ENCODE data around the gene ACOXL.

Gene ACOXL

DNA sequence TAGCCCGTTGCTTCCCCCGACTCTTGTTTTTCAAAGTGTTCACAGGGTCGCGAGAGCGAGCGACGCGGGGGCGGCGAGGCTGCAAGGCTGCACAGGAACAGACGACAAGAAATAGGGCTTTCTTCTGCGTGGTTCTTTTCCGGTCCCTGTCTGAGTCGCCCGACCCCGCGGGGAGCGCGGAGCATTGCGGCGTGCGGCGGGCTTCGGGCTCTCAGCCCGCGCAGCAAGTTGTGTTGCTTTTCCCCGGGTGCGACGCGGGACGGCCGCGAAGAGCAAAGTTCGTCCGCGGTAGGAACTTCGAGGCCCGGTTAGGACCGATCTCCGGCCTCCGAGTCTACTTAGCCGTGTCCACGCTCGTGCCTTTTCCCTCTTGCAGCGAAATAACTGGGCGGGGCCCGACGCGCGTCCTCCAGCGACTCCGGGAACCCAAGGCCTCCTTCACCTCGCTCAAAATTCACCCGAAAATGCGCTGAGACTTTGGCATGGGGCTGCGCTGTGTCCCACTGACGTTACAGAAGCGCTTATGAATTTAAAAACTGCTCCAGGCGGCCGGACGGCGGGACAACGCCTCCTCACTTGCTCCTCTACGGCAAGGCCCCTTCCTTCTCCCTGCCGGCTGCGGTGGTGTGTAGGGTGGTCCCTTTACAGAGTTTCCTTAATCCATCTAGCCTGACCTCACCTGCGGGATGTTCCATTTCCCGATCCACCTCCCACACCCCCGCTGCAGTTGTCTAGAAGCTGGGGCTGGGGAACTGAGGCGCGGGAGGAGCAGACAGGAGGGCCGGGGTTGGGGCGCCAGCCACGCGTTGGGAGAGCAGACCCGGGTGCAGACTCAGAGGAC is 386.8 kb downstream of the ACOXL start:
- no peak for DNase-seq

DNA sequence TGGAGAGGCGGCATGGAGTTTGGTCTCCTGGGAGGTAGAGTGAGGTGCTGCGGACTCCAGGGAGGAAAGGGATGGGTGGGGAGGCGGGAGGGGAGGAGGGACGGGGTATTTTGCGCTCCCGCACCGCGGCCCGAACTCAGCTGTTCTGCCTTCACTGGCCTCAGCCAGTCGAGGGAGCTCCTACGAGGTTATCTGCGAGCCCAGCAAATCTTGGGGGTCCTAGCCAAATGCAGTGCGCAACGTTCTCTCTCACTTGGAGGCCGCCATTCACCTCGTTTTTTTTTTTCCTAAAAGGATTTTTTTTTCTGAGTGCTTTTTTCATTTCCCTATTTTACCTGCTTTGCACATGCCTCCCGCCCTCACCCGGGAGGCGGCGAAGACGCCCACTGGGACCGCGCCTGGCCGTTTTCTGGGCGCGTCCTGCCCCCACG is 387.5 kb downstream of the ACOXL start:
- no peak for DNase-seq

DNA sequence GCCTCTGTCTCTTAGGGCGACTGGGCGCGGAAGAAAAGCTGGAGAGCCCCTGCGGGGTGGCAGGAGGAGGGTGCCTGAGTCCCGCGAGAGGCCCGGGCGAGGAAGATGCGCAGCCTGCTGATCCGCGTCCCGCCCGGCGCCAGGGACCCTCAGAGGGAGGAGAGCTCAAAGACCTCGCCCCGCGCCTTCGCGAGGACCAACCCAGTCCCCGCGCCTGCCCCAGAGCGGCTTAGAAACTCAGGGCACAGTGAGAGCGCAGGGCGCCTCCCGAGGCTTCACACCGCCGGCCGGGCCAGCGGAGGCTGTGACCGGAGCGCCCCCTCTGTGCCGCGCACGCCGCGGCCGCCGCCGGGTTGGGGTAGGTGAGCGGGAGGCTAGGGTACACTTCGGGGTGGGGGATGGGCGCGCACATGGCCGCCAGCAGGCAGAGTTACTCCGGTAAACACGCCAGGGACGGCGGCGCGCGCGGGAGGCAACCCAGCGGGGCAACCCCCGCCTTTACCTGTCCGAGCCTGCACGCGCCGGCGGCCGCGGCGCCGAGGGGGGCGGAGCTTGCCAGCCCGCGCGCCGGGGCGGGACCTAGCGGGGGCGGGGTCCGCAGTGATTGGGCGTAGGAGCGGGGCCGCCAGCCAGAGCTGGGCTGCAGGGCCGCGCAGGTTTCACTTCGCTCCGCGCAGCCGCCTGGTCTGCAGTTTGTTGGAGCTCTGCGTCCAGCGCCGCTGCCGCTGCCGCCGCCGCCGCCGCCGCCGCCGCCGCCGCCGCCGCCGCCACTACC is 388.1 kb downstream of the ACOXL start, which contains the start of gene BCL2L11:
Gene BCL2L11 (plus strand): TSS at position 662 of the 775 bp plus-strand sequence. CDS start 2,832 bp downstream, outside the sequence.
- DNase-seq, result peak; percentile 93

DNA sequence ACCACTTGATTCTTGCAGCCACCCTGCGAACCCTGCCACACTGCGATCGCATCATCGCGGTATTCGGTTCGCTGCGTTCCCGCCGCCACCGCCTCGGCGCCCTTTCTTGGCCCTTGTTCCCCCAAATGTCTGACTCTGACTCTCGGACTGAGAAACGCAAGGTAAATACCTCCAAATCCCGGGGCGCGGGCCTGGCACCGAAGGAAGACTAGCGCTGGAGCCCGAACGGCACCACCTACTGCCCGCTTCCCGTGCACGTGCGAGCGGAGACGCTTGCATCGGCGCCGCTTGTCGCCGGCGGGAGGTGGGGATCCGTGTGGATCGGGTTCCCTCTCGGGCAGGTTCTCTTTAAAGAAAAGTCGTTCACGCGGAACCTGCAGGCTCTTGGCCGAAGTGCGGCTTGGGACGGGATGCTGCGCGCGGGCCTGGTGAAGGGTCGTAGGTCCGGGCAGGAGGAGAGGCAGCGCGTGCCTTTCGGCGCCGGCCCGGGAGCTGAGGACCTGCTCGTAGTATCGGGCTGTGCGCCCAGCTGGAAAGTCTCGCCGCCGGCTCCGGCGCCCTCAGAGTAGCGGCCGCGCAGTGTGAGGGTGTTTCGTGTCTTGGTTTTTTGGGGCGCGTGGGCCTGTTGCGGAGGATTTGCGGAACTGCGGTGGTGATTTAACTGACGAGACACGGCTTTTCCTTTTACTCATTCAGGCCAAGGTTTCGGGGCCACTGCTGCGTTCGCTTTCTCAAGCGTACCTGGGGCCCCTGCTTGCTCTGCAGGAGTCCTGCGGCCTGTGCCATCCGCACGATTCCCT is 388.9 kb downstream of the ACOXL start:
- DNase-seq, result peak; percentile 54

DNA sequence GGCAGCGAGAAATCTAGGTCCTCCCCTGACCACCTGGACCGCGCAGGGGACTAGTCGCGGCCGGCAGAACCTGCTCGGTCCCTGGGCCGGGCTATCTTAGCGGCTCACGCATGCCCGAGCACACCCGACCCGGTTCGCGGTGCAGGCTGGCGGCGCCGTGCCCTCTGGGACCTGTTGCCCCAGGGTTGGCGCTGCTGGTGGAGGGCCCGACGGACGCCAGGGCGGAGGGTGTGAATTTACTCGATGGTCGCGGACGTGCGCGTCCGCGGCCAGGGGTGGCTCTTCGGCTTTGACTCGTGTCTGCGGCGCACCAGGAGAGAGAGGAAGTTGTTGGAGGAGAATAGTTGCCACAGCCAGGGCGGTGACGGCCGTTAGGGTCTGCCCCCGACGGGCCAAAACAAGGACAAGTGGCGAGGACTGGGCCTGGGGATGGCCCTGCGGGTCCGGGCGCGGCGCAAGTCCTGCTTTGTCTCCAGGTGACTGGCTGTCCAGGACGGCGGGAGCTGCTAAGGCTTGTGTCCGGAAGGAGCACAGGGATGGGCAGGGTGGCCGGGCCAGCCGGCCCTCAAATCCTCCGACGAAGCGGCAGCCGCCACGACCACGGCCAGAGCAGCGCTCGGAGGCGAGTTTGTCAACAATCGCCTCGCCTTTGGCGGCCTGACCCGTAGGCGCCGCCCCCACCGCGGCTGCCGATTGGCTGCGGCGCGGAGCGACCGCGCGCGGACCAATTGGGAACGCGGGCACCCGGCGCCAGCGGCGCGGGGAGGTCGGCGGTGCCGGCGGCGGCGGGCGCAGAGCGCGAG is 389.7 kb downstream of the ACOXL start:
- DNase-seq, result peak; percentile 81

DNA sequence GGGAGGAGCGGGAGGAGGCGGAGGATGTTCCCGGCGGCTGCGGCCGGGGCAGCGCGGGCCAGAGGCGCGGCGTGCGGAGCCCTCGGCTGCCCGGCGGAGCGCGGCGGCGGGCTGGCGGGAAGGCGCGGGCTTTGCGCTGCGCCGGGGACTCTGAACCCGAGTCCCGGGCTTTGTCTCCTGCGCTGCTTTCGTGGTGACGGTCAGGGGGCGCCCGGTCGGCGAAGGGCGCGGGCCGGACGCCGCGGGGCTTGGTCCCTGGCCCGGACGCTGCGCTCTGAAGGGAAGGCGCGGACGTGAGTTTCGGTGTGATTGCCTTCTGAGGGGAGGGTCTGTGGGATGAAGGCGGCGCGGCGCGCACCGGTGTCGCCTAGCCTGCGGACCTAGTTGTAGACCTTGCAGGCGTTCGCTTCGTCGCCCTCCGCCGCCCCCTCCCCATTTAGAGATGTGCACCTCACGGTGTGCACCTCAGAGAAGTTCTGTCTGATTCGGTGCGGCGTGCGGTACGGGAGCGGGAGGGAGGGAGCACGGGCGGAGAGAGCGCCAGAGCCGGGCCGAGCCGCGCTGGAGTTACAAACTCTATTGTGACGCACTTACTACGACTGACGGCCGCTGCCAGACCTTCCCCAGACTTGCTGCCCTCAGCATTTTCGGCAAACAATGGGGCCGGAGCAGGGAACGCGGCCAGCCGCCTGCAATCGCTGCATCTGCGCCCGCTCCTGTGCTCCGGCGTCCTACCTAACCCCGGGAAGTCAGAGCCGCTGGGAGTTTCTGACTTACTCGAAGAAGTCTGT is 390.5 kb downstream of the ACOXL start:
- peak; percentile 45 for DNase-seq

DNA sequence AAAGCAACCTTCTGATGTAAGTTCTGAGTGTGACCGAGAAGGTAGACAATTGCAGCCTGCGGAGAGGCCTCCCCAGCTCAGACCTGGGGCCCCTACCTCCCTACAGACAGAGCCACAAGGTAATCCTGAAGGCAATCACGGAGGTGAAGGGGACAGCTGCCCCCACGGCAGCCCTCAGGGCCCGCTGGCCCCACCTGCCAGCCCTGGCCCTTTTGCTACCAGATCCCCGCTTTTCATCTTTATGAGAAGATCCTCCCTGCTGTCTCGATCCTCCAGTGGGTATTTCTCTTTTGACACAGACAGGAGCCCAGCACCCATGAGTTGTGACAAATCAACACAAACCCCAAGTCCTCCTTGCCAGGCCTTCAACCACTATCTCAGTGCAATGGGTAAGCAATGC is 391.4 kb downstream of the ACOXL start:
- DNase-seq, result no peak

DNA sequence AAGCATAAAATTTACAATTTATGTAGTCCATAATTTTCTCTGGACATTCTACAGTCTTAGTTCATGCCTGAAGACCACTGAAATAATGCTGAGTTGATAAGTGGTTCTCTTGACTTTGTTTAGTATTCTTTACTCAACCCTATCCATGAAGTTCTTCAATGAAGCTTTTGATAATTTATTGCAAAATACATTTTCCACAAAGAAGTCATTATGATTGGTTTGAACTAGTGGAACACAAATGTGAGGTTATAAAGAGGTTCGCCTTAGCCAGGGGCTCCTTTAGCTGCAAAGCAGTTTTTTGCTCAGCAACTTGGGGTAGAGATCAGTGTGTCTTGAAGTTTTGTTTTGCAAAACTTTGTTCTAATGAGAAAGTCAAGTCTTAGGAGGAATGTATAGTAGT is 394.2 kb downstream of the ACOXL start:
- DNase-seq, result no peak

DNA sequence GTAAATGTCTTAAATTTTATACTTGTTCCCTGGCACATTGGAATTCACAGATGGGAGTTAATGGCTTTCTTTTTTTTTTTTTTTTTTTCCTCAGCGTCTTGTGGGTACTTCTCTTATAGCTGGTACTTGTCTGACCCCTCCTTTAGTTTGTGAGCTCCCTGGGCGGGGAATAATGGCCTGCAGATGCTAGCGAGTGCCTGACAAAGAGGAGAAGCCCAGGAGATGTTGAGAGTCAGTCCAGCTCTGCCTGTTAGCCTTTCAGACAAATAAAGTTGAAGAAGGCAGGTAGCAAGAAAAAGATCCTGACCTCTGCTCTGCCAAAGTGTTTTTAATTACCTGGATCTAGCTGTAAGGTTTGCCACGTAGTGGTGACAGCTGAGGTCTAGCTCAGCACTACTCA is 395.0 kb downstream of the ACOXL start:
- DNase-seq, result no peak

DNA sequence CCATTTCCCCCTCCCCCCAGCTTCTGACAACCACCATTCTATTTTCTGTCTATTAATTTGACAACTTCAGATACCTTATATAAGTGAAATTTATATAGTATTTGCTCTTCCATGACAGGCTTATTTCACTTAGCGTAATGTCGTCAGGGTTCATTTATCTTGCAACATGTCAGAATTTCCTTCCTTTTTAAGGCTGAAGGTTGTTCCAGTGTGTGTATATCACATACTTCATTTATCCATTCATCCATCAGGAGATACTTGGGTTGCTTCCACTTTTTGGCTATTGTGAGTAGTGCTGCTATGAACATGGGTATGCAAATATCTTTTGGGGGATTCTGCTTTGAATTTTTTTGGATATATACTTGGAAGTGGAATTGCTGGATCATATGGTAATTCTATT is 395.7 kb downstream of the ACOXL start:
- DNase-seq, result no peak

DNA sequence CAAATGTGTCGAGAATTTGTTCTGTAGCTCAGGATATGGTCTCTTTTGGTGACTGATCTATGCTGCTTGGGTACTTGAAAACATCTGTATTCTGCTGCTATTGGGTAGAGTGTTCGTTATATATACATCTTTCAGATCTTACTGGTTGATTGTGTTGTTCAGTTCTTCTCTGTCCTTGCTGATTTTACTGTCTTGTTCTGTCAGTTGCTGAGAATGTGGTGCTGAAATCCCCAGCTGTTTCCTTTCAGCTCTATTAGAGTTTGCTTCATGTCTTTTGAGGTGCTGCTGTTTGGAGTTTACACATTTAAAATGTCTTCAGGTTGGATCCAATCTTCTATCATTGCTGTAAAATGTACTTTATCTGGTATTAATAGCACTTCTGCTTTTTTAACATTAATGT is 401.2 kb downstream of the ACOXL start:
- no peak for DNase-seq

DNA sequence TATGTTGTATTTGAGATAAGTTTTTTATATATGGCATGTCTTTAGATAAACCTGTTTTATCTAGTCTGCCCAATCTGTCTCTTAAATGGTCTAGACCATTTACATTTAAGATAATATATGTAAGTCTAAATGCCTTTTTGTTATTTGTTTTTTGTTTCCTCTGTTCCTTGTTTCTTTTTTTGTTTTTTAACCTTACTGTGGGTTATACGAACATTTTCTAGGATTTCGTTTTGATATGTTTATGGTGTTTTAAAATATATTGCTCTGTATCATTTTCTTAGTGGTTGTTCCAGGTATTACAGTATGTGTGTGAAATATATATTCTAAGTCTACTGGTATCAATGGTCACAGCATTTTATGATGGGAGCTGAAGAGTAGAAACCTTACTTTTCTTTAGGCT is 401.7 kb downstream of the ACOXL start:
- DNase-seq, result no peak

DNA sequence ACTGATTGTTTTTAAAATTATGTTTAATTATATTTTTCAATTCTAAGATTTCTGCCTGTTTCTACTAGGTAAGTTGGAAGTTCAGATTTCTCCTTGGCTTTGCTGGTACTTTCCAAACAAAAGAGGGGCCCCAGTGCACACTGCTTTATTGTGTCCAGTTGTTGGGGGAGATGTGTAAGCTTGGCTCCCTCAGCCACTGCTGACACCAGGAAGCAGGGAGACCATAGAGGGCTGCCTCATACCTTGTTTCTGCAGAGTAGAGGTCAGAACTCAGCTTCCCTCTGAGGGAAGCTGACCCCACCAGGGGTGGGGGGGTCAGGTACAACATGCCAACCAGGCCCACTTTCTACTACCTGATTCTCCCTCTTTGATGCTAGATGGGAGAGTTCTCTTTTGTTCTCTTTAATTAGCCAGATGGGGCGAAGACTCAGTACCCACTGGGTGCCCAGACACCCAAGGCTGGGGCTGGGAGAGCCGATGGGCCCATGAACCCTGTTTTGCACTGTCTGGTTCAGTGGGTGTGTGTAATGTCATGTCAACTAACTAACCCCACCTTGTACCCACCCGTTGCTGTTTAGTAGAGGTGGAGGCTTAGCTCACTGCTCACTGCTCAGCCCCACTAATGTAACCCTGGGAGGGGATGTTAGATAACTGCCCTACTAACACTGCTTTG is 403.0 kb downstream of the ACOXL start:
- no peak for DNase-seq

DNA sequence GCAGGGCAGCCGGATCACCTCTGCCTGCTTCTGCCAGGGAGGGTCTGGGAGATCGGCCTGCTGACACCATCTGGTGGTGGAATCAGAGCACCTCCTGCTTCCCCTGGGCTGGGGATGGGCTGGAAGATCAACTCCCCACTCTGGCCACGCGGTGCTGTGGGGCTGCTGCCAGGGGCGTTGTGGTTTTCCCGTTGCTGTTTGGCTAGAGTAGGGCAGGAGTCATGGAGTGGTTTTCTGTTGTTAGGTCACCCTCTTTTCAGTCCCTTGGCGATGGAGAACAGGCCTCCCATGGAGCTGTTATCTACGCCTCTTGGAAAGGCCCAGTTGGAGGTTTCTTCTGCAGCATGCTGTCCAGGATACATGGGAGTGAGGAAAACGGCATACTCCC is 403.5 kb downstream of the ACOXL start:
- DNase-seq, result no peak

DNA sequence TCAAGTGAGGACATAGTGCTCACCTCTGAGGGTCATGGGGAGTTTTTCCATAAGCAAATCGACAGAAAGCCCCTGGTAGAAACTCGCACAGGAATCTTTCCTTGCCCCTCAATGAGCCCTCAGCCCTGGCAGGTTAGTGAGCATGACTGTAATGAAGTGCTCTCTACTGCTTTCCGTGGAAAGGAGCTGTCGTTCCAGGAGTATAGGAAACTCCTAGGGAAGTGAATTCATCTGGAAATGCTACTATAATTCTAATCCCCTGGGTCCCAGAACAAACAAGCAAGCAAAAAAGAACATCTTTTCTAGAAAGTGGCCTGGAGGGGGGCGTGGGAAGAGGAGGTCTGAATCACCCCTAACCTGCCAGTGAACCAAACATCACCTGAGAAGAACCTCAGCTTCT is 406.5 kb downstream of the ACOXL start:
- DNase-seq, result no peak

DNA sequence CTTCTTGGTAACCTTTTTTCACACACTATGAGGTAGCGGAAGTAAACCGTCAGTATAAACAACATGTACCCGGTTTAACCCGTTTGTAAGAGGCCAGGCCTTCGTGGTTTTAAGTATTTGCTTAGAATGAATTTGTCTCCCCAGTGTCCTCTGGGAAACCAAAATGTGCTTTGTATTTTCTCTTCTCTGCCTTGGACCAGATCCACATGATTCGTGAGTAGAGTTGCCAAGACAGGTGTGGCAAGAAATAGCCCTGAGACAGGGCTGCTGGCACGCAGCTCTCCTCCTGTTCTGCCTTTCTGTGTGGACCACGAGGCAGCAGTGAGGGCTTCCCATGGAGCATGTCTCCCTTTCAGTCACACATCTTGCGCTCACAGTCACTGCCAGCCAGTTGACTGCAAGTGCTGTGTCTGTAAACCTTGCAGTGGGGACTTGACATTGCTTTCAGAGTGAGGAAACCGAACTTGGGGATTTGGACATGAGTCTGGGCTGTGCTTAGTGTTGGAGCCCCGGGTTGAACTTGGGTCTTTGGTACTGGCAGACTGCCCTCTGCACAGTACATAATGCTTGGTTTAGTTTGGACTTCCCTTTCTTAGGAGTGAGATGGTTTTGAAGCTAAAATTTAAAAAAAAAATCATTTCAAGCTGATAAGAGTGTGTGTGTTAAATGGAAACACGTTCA is 407.4 kb downstream of the ACOXL start:
- no peak for DNase-seq

DNA sequence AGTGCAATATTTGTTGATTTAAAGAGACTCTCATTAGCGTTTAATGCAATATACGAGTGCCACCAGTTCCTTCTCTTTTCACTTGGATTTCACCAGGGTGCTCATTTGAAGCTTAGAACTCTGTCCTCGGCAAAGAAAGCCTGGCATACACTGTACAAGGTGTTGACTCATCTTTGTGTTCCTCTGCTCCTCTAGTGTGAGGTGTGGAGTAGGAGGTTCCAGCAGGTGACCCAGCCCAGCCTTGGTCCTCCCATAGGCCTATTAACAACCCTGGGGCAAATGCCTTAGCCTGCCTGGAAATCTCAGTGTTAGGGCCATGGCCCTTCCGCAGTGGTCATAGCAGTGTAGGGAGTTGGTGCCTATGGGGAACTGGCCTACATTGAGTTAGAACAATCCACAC is 408.4 kb downstream of the ACOXL start:
- DNase-seq, result no peak

DNA sequence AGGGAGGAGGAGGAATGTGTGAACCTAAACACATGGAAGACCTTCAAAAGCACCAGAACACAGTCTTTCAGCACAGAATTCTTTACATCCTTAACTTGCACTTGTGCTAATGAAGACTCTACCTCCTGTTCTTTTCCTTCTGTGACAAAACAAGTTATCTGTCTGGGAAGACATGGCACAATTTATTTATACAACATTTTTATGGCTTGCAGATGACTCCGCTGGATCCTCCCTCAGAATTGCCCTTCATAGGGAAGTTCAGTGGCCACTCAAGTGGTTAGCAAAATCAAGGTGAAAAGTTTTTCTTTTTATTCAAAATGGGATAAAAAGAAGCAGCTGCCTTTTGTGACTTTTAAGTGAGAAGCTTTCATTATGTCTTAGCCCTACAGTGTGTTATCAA is 409.7 kb downstream of the ACOXL start:
- no peak for DNase-seq

DNA sequence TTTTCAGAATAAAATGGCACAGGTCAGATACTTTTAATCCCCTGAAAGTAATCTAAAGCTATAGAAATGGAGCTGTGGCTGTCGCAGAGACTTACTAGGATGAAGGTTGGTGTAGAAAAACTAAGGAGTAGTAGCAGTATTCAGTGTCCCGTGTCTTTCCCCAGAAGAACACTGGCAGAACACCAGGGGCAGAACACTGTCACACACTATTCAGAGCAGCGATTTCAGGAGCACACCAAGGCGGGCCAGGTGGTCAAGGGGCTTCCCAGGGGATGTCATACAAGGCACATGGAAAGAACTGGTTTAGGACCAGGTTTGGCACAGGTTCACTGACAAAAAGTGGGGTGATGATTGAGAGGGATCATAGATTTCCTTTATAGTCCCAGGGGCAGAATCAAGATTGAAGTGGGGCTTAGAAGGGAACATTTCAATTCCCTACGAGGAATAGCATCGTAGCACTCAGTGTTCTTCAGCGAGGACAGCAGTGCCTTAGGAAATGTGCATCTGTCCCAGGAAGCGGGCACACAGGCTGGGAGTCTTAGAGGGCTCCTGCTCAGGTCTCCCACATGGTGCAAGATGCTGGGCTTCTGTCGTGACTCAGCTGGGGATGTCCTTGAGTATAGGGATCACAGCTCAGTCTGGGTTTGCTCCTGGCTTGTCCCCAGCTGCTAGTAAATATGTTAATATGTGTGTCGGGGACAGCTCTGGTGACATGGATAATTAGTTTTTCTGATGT is 410.9 kb downstream of the ACOXL start:
- DNase-seq, result no peak

DNA sequence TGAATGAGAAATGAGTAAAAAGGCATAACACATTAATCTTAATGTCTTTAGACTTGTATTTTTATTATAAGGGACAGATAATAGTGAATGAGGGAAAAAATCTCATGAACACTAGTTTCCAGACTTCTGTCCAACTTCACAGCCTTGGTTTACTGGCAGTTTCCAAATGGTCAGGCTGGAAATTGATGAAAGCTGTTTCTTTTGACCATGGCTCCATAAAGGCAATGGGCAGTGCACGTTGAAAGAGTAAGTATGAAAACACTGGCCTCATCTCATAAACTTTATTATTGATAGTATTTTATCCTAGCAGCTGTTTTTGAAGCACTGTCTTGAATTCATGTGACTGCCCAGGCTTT is 411.4 kb downstream of the ACOXL start:
- DNase-seq, result no peak
